Measurements from ENCODE around the gene SGF29.
"Not testable (repeated sequence)": the region's sequence is repeated elsewhere in the genome, so short reads cannot be mapped to it uniquely, and the experiment has no call there.

DNA sequence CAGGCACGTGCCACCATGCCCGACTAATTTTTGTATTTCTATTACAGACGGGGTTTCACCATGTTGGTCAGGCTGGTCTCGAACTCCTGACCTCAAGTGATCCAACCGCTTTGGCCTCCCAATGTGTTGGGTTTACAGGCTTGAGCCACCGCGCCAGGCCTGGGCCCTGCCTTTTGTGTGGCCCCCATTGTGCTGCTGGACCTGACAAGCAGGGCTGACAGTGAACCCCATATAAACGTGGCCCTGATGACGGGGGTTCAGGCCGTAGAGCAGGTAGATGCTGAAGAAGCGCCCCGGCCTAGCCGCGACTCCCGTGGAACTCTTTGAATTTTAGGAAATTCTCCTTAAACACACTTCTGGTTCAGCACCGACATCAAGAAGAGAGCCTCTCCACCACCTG, 60.8 kb downstream of the SGF29 start:
- TF ChIP-seq, protein P1, sequence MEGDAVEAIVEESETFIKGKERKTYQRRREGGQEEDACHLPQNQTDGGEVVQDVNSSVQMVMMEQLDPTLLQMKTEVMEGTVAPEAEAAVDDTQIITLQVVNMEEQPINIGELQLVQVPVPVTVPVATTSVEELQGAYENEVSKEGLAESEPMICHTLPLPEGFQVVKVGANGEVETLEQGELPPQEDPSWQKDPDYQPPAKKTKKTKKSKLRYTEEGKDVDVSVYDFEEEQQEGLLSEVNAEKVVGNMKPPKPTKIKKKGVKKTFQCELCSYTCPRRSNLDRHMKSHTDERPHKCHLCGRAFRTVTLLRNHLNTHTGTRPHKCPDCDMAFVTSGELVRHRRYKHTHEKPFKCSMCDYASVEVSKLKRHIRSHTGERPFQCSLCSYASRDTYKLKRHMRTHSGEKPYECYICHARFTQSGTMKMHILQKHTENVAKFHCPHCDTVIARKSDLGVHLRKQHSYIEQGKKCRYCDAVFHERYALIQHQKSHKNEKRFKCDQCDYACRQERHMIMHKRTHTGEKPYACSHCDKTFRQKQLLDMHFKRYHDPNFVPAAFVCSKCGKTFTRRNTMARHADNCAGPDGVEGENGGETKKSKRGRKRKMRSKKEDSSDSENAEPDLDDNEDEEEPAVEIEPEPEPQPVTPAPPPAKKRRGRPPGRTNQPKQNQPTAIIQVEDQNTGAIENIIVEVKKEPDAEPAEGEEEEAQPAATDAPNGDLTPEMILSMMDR (IDR thresholded peaks at IDR 0.05; ENCODE audit: insufficient read depth, low read depth, low read length), result not testable (repeated sequence)
- TF ChIP-seq EZH2 (IDR thresholded peaks at IDR 0.05; ENCODE audit: insufficient read depth, low read length), result not testable (repeated sequence)
